H9 (cell line): Measurements from ENCODE around the gene GSK3A. TPM values are rescaled to one million over a fixed set of nuclear protein-coding genes. Genes with fewer than 3 reads are reported as not detected.

Experiments
- DNase-seq: peaks from one replicate; pipeline ENCODE4 v3.0.0-alpha.2; 2017
- H2AFZ ChIP-seq: one replicate; pipeline ENCODE4 v1.6.1; 2013; ENCODE audit warnings: mild to moderate bottlenecking, low read length, control low read depth, moderate library complexity
- H2AK5ac ChIP-seq: 2 replicates; pipeline ENCODE4 v1.6.1; 2013; ENCODE audit warnings: low read length, control low read depth, mixed read lengths; ENCODE audit not compliant: insufficient read length
- H2BK120ac ChIP-seq: one replicate; pipeline ENCODE4 v1.6.1; 2013; ENCODE audit warnings: low read depth, mild to moderate bottlenecking, low read length, control low read depth, inconsistent platforms; ENCODE audit not compliant: poor library complexity, severe bottlenecking
- H2BK12ac ChIP-seq: 2 replicates; pipeline ENCODE4 v1.6.1; 2013; ENCODE audit warnings: low read length, control low read depth, mixed read lengths, low read depth; ENCODE audit not compliant: insufficient read length
- H2BK15ac ChIP-seq: 2 replicates; pipeline ENCODE4 v1.6.1; 2013; ENCODE audit warnings: low read depth, low read length, control low read depth
- H2BK20ac ChIP-seq: one replicate; pipeline ENCODE4 v1.6.1; 2013; ENCODE audit warnings: low read depth, mild to moderate bottlenecking, low read length, control low read depth, inconsistent platforms; ENCODE audit not compliant: poor library complexity, severe bottlenecking
- H2BK5ac ChIP-seq: 2 replicates; pipeline ENCODE4 v1.6.1; 2013; ENCODE audit warnings: low read length, control low read depth, mixed read lengths; ENCODE audit not compliant: insufficient read length
- H3K14ac ChIP-seq: 2 replicates; pipeline ENCODE4 v1.6.1; 2013; ENCODE audit warnings: low read length, control low read depth; ENCODE audit not compliant: insufficient read depth
- H3K18ac ChIP-seq: 2 replicates; pipeline ENCODE4 v1.6.1; 2013; ENCODE audit warnings: low read depth, mild to moderate bottlenecking, mixed read lengths, low read length, control low read depth; ENCODE audit not compliant: insufficient read length
- H3K23ac ChIP-seq: 2 replicates; pipeline ENCODE4 v1.6.1; 2013; ENCODE audit warnings: low read length, control low read depth, mixed read lengths, low read depth; ENCODE audit not compliant: insufficient read length
- H3K23me2 ChIP-seq: 2 replicates; pipeline ENCODE4 v1.6.1; 2013; ENCODE audit warnings: low read depth, mild to moderate bottlenecking, mixed read lengths, low read length, control low read depth; ENCODE audit not compliant: insufficient read length, poor library complexity, severe bottlenecking
- H3K27ac ChIP-seq: 2 replicates; pipeline ENCODE4 v1.5.1; 2013; ENCODE audit warnings: low read length, control low read depth, mixed read lengths, low read depth; ENCODE audit not compliant: insufficient read length
- H3K27me3 ChIP-seq: 2 replicates; pipeline ENCODE4 v1.6.1; 2013; ENCODE audit warnings: low read length, control low read depth, inconsistent platforms; ENCODE audit not compliant: insufficient read depth
- H3K4ac ChIP-seq: 2 replicates; pipeline ENCODE4 v1.6.1; 2013; ENCODE audit warnings: low read depth, mild to moderate bottlenecking, control low read depth, inconsistent platforms, low read length, moderate library complexity
- H3K4me1 ChIP-seq: 2 replicates; pipeline ENCODE4 v1.6.1; 2013; ENCODE audit warnings: low read length, control low read depth, inconsistent platforms; ENCODE audit not compliant: insufficient read depth
- H3K4me2 ChIP-seq: 2 replicates; pipeline ENCODE4 v1.6.1; 2013; ENCODE audit warnings: low read length, control low read depth, mixed read lengths; ENCODE audit not compliant: insufficient read length, insufficient read depth
- H3K56ac ChIP-seq: 2 replicates; pipeline ENCODE4 v1.6.1; 2013; ENCODE audit warnings: low read depth, mild to moderate bottlenecking, mixed read lengths, low read length, control low read depth; ENCODE audit not compliant: insufficient read length
- H3K79me1 ChIP-seq: 2 replicates; pipeline ENCODE4 v1.6.1; 2013; ENCODE audit warnings: low read depth, mild to moderate bottlenecking, moderate library complexity, low read length, control low read depth, inconsistent platforms; ENCODE audit not compliant: insufficient read depth, poor library complexity, severe bottlenecking
- H3K79me2 ChIP-seq: 2 replicates; pipeline ENCODE4 v1.6.1; 2013; ENCODE audit warnings: low read length, control low read depth, inconsistent platforms; ENCODE audit not compliant: insufficient read depth
- H3K9ac ChIP-seq: 2 replicates; pipeline ENCODE4 v1.6.1; 2013; ENCODE audit warnings: low read length, control low read depth, mixed read lengths; ENCODE audit not compliant: insufficient read length; ENCODE audit errors: extremely low read depth
- H3K9me3 ChIP-seq: one replicate; pipeline ENCODE4 v1.6.1; 2013; ENCODE audit warnings: low read depth, low read length, inconsistent platforms; ENCODE audit not compliant: control insufficient read depth
- H3T11ph ChIP-seq: one replicate; pipeline ENCODE4 v1.6.1; 2013; ENCODE audit warnings: mild to moderate bottlenecking, low read length, control low read depth, inconsistent platforms
- H4K20me1 ChIP-seq: one replicate; pipeline ENCODE4 v1.6.1; 2013; ENCODE audit not compliant: control insufficient read depth, insufficient read length, insufficient read depth
- H4K5ac ChIP-seq: 2 replicates; pipeline ENCODE4 v1.6.1; 2013; ENCODE audit warnings: low read depth, mild to moderate bottlenecking, mixed read lengths, low read length, control low read depth; ENCODE audit not compliant: insufficient read length
- H4K8ac ChIP-seq: replicated peaks from 2 replicates; pipeline ENCODE4 v1.6.1; 2013; ENCODE audit warnings: low read length, control low read depth, mixed read lengths, low read depth; ENCODE audit not compliant: insufficient read length
- H4K91ac ChIP-seq: 2 replicates; pipeline ENCODE4 v1.6.1; 2013; ENCODE audit warnings: low read depth, mild to moderate bottlenecking, moderate library complexity, mixed read lengths, low read length, control low read depth; ENCODE audit not compliant: insufficient read length
- H3K27ac Mint-ChIP-seq, 3 experiments: 2 replicates in 2 of 3; 3 replicates in 1 of 3; pipeline ENCODE4 v1.8.0; 2020 to 2021; ENCODE audit warnings: mixed read lengths in 3 of 3, mild to moderate bottlenecking in 1 of 3, moderate library complexity in 1 of 3
- H3K27me3 Mint-ChIP-seq: 2 replicates; pipeline ENCODE4 v1.8.0; 2021; ENCODE audit warnings: low read depth, mild to moderate bottlenecking, moderate library complexity, mixed read lengths
- H3K36me3 Mint-ChIP-seq, 3 experiments: 2 replicates in 2 of 3; 3 replicates in 1 of 3; pipeline ENCODE4 v1.8.0; 2020 to 2021; ENCODE audit warnings: low read depth in 3 of 3, mixed read lengths in 3 of 3; ENCODE audit not compliant: insufficient read depth in 1 of 3
- H3K4me1 Mint-ChIP-seq, 2 experiments: 2 replicates each; pipeline ENCODE4 v1.8.0; 2020; ENCODE audit warnings: mixed read lengths in 2 of 2
- H3K4me3 Mint-ChIP-seq, 2 experiments: 2 replicates in 1 of 2; 3 replicates in 1 of 2; pipeline ENCODE4 v1.8.0; 2020 to 2021; ENCODE audit warnings: mild to moderate bottlenecking in 2 of 2, mixed read lengths in 2 of 2, moderate library complexity in 1 of 2
- H3K9me3 Mint-ChIP-seq, 2 experiments: 2 replicates in 1 of 2; 3 replicates in 1 of 2; pipeline ENCODE4 v1.8.0; 2020; ENCODE audit warnings: mild to moderate bottlenecking in 2 of 2, mixed read lengths in 2 of 2, moderate library complexity in 1 of 2
- WGBS: extraction: QIAGEN DNeasy Blood & Tissue Kit; methylation state at CpG from one replicate; pipeline ENCODE4 v1.1.7; 2013; ENCODE audit warnings: missing lambda C conversion rate, low lambda C conversion rate, mixed read lengths; ENCODE audit not compliant: insufficient read length; ENCODE audit errors: extremely low coverage; 5-methylcytosine and 5-hydroxymethylcytosine counted together
- total RNA-seq: library from RNA; stranded (reverse); gene quantifications from 2 replicates; pipeline ENCODE4 v1.2.1, GENCODE V29; 2021
- TF ChIP-seq, protein P1 (sequence below): fragments of 200-600 bp; sonication (generic); conservative IDR thresholded peaks from 3 replicates; pipeline ENCODE4 v1.8.0; 2021; ENCODE audit warnings: antibody characterized with exemption, mild to moderate bottlenecking

The GSK3A gene
- total RNA-seq, 1 experiment from 2014 or later: 52.4 TPM

DNA sequence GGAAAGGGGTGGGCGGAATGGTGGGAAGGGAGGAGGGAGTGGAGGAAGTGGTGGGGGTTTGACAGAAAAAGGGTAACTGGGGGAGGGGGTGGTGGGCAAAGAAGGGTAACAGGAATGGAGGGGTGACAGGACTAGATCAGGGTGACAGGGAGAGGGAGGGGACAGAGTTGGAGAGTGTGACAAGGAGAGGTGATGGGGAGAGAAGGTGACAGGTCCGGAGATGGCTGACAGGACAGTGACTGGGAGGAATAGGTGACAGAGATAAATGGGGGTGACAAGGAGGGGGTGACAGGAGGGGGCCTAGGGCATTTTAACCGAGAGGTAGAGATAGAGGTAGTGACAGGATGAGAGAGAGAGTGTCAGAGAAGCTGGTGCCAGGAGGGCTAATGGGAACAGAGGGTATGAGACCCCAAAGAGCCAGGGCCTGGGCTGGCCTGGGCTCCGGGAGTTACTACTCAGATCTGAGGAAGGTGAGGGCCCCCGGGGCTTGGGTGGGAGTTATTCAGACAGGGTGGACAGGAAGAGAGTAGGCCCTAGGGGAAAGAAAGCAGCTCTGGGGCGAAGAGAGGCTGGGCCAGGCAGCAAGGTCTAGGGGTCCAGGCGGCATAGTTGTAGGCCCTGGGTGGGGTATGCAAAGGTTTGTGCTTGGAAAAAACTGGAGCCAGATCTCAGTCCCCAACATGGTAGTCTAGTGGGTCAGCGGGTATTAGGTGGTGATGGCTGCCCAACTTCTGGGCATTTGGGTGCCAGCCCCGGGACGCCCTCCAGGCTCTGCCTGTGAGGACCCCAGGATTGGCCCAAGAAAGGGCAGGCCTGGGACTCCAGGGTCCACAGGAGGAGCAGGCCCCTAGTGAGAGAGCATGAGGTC is 27.3 kb upstream of the GSK3A start:
- Mint-ChIP-seq H3K36me3 (peaks cover 4 to 17% (median 14%) of the 10 kb centered on the region in 3 experiments; a peak in 6 of 7 replicates), H3K4me1 (peaks cover 20 to 25% of the 10 kb centered on the region in 2 experiments), H3K27ac (peak overlapping the region in 1 of 3 experiments; percentile 60; a peak in 1 of 7 replicates), H3K9me3 (no peaks in the 10 kb centered on the region; a peak in 1 of 5 replicates), H3K4me3 (no peak overlapping the region; a peak in 2 of 5 replicates), H3K27me3 (no peaks in the 10 kb centered on the region; the same call in 1 of the 2 replicates)
- no peaks in the 10 kb centered on the region; the same call in 1 of the 2 replicates for H3K4me1 ChIP-seq
- no peaks in the 10 kb centered on the region for H3K27me3 ChIP-seq
- peak overlapping the region; percentile 92 for H3K4me2 ChIP-seq
- no peak overlapping the region for H2AK5ac ChIP-seq
- no peak overlapping the region for H2BK120ac ChIP-seq
- no peak overlapping the region for H4K91ac ChIP-seq
- DNase-seq: no peak
- TF ChIP-seq, protein P1, sequence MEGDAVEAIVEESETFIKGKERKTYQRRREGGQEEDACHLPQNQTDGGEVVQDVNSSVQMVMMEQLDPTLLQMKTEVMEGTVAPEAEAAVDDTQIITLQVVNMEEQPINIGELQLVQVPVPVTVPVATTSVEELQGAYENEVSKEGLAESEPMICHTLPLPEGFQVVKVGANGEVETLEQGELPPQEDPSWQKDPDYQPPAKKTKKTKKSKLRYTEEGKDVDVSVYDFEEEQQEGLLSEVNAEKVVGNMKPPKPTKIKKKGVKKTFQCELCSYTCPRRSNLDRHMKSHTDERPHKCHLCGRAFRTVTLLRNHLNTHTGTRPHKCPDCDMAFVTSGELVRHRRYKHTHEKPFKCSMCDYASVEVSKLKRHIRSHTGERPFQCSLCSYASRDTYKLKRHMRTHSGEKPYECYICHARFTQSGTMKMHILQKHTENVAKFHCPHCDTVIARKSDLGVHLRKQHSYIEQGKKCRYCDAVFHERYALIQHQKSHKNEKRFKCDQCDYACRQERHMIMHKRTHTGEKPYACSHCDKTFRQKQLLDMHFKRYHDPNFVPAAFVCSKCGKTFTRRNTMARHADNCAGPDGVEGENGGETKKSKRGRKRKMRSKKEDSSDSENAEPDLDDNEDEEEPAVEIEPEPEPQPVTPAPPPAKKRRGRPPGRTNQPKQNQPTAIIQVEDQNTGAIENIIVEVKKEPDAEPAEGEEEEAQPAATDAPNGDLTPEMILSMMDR: no peak
- no peak overlapping the region for H4K5ac ChIP-seq
- no peaks in the 10 kb centered on the region for H3K9me3 ChIP-seq
- H4K8ac ChIP-seq: no peak overlapping the region
- no peaks in the 10 kb centered on the region for H4K20me1 ChIP-seq
- WGBS: no CpG with 5 or more reads among the region's 10 CpGs
- no peak overlapping the region for H3K18ac ChIP-seq
- H3K23me2 ChIP-seq: peaks cover 9% of the 10 kb centered on the region
- H2BK5ac ChIP-seq: no peak overlapping the region
- no peak overlapping the region for H3K56ac ChIP-seq
- no peaks in the 10 kb centered on the region for H3K79me2 ChIP-seq
- H3K9ac ChIP-seq: no peak overlapping the region
- no peak overlapping the region for H3K27ac ChIP-seq
- no peaks in the 10 kb centered on the region for H3K79me1 ChIP-seq
- no peak overlapping the region for H2BK12ac ChIP-seq
- H2BK15ac ChIP-seq: no peak overlapping the region
- H3K14ac ChIP-seq: no peak overlapping the region
- no peak overlapping the region for H3K4ac ChIP-seq
- H3T11ph ChIP-seq: no peak overlapping the region
- no peak overlapping the region for H2BK20ac ChIP-seq
- no peak overlapping the region for H2AFZ ChIP-seq
- no peak overlapping the region for H3K23ac ChIP-seq
